G401 (cell line): Measurements from ENCODE around the gene HOXB1. TPM values are rescaled to one million over a fixed set of nuclear protein-coding genes. Genes with fewer than 3 reads are reported as not detected.
"Not testable (repeated sequence)": the region's sequence is repeated elsewhere in the genome, so short reads cannot be mapped to it uniquely, and the experiment has no call there.

Source experiments
- DNase-seq: peaks from one replicate; pipeline ENCODE4 v3.0.0-alpha.2; 2015; ENCODE audit warnings: low spot score
- in situ Hi-C: cut with HindIII; loops from 2 replicates; pipeline ENCODE4 v1.10.0; 2016; ENCODE audit warnings: low sequenced_read_pairs, mixed read lengths
- total RNA-seq: library from RNA; depleted of rRNA; stranded (reverse); fragments of >200 nt; shearing (Covaris generic); gene quantifications from 2 replicates; pipeline ENCODE4 v1.2.3, GENCODE V29; 2014

HOXB1 gene
- total RNA-seq, 1 experiment from 2014 or later: not detected

- peak; percentile 29 for DNase-seq
Observed at GRCh38 chr17:48546137-48546923, 15.5 kb upstream of the HOXB1 start.

GRCh38 chr17:48545539-48545938, 14.7 kb upstream of the HOXB1 start:
- DNase-seq: no peak
- in situ Hi-C loops: no loop called here

More at GRCh38 chr17:48546137-48546923, 15.5 kb upstream of the HOXB1 start:
- in situ Hi-C loops: no loop called here

- in situ Hi-C loops: no loop called here
- no peak for DNase-seq
Observed at GRCh38 chr17:48545022-48545375, 14.2 kb upstream of the HOXB1 start, which contains the start of gene HOXB2. HOXB2 (minus strand) TSS chr17:48545109; CDS start chr17:48544911, 198 bp downstream.

GRCh38 chr17:48544349-48545021, 13.7 kb upstream of the HOXB1 start:
- no peak for DNase-seq
- in situ Hi-C loops: no loop called here

GRCh38 chr17:48543854-48544348, 13.1 kb upstream of the HOXB1 start:
- in situ Hi-C loops: no loop called here
- no peak for DNase-seq

GRCh38 chr17:48543107-48543853, 12.5 kb upstream of the HOXB1 start:
- no peak for DNase-seq
- in situ Hi-C loops: no loop called here

GRCh38 chr17:48542698-48543106, 11.9 kb upstream of the HOXB1 start:
- no peak for DNase-seq
- in situ Hi-C loops: no loop called here

GRCh38 chr17:48542114-48542656, 11.4 kb upstream of the HOXB1 start:
- no peak for DNase-seq
- in situ Hi-C loops: no loop called here

GRCh38 chr17:48541577-48542113, 10.8 kb upstream of the HOXB1 start:
- in situ Hi-C loops: no loop called here
- no peak for DNase-seq

- DNase-seq: no peak
Observed at GRCh38 chr17:48541036-48541576, 10.3 kb upstream of the HOXB1 start.

GRCh38 chr17:48540213-48540612, 9.4 kb upstream of the HOXB1 start:
- in situ Hi-C loops: no loop called here

More at GRCh38 chr17:48541036-48541576, 10.3 kb upstream of the HOXB1 start:
- in situ Hi-C loops: no loop called here

GRCh38 chr17:48539177-48539576, 8.4 kb upstream of the HOXB1 start:
- DNase-seq: no peak
- in situ Hi-C loops: no loop called here

More at GRCh38 chr17:48540213-48540612, 9.4 kb upstream of the HOXB1 start:
- DNase-seq: no peak

- in situ Hi-C loops: no loop called here
- DNase-seq: no peak
Observed at GRCh38 chr17:48537316-48537715, 6.5 kb upstream of the HOXB1 start.

- in situ Hi-C loops: not testable (repeated sequence)
Observed at GRCh38 chr17:48535793-48536559, 5.2 kb upstream of the HOXB1 start.

GRCh38 chr17:48532261-48532660, 1.4 kb upstream of the HOXB1 start:
- in situ Hi-C loops: no loop called here
- no peak for DNase-seq

More at GRCh38 chr17:48535793-48536559, 5.2 kb upstream of the HOXB1 start:
- not testable (repeated sequence) for DNase-seq

- in situ Hi-C loops: no loop called here
- DNase-seq: no peak
Observed at GRCh38 chr17:48530208-48530886, 464 bp downstream of the HOXB1 start.

GRCh38 chr17:48529683-48530009, 1.2 kb downstream of the HOXB1 start:
- in situ Hi-C loops: no loop called here
- DNase-seq: no peak
